HepG2 (cell line): ENCODE data around the gene ARHGEF4.

Experiments
- CREB1 ChIP-seq, 2 experiments: fragments of 450-650 bp in 1 of 2; IDR thresholded peaks; 2 replicates each; pipeline ENCODE4 v1.6.1; 2016 to 2017; ENCODE audit warnings: control low read depth in 1 of 2, mild to moderate bottlenecking in 1 of 2, missing compliant biosample characterization in 1 of 2, missing genetic modification characterization in 1 of 2
- ZNF607 ChIP-seq: sonication (generic); formaldehyde crosslinking; IDR thresholded peaks from 2 replicates; pipeline ENCODE4 v1.5.1; 2020; ENCODE audit warnings: missing genetic modification reagents, mild to moderate bottlenecking, borderline replicate concordance
- ZNF652 ChIP-seq: IDR thresholded peaks from 2 replicates; pipeline ENCODE4 v1.6.1; 2016; ENCODE audit warnings: low read depth, borderline replicate concordance
- TF ChIP-seq, protein P1 (sequence below): sonication (generic); formaldehyde crosslinking; IDR thresholded peaks from 2 replicates; pipeline ENCODE4 v1.5.0; 2020; ENCODE audit warnings: mild to moderate bottlenecking, missing genetic modification reagents, moderate library complexity
- TF ChIP-seq, protein P2 (sequence below): IDR thresholded peaks from 2 replicates; pipeline ENCODE4 v1.6.1; 2012; ENCODE audit warnings: inconsistent platforms

DNA sequence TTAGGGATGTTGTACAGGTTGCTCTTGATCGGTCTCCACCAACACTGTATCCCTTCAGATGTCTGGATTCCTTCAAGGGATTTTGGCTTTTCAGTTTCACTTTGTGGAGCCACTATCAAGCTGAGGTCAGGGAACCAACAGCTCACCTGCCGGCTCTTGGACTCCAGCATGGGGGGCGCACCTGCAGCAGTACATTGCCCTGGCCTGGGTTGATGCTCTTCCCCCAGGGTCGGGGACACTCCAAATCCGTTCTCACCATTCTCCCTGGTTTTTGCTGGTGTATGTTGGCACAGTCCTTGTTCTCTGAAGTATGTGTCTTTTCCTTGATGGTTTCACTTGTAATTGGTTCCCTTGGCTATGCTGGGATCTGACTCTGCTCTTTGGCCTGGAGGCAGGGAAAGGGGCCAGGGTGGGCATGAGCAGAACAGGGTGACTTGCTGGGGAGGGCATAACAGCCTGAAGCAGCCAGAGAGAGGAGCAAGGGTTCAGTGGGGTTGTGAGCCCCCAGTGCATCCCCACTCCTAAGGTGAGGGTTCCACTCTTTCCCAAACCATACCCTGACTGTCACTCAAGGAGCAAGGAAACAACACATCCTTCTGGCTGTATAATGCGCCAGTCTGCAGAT, 5.1 kb downstream of the ARHGEF4 start:
- TF ChIP-seq ZNF652 (CRISPR knock-in tag): no peak
- TF ChIP-seq, protein P1, sequence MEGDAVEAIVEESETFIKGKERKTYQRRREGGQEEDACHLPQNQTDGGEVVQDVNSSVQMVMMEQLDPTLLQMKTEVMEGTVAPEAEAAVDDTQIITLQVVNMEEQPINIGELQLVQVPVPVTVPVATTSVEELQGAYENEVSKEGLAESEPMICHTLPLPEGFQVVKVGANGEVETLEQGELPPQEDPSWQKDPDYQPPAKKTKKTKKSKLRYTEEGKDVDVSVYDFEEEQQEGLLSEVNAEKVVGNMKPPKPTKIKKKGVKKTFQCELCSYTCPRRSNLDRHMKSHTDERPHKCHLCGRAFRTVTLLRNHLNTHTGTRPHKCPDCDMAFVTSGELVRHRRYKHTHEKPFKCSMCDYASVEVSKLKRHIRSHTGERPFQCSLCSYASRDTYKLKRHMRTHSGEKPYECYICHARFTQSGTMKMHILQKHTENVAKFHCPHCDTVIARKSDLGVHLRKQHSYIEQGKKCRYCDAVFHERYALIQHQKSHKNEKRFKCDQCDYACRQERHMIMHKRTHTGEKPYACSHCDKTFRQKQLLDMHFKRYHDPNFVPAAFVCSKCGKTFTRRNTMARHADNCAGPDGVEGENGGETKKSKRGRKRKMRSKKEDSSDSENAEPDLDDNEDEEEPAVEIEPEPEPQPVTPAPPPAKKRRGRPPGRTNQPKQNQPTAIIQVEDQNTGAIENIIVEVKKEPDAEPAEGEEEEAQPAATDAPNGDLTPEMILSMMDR (CRISPR knock-in tag): no peak
- TF ChIP-seq ZNF607 (CRISPR knock-in tag): no peak
- no peak for TF ChIP-seq CREB1 (IDR thresholded peaks at IDR 0.05)
- TF ChIP-seq CREB1 (CRISPR knock-in tag; IDR thresholded peaks at IDR 0.05): no peak
- TF ChIP-seq, protein P2, sequence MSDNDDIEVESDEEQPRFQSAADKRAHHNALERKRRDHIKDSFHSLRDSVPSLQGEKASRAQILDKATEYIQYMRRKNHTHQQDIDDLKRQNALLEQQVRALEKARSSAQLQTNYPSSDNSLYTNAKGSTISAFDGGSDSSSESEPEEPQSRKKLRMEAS: no peak
